ENCODE measurements around the gene DDAH1.

The DDAH1 gene

GRCh38 chr1:85379203-85380136 is 85.5 kb downstream of the DDAH1 start:
- no peaks in the 10 kb centered on the region for H3K27me3 Mint-ChIP-seq
- DNase-seq (no peak), ATAC-seq (replicated peaks) (no peak)
- H3K9me3 Mint-ChIP-seq, result peaks cover 0 to 9% of the 10 kb centered on the region in 2 donors
- no peak overlapping the region for H3K4me3 Mint-ChIP-seq
- H3K36me3 Mint-ChIP-seq, result peaks cover 11 to 20% of the 10 kb centered on the region in 2 donors
- no peaks in the 10 kb centered on the region for H3K4me1 Mint-ChIP-seq
- H3K27ac Mint-ChIP-seq, result no peak overlapping the region

GRCh38 chr1:85378534-85378933 is 86.4 kb downstream of the DDAH1 start:
- H3K4me1 Mint-ChIP-seq, result peaks cover 0 to 2% of the 10 kb centered on the region in 2 donors

GRCh38 chr1:85376356-85376755 is 88.6 kb downstream of the DDAH1 start:
- Mint-ChIP-seq H3K27ac (no peak overlapping the region), H3K4me1 (peaks cover 2 to 6% of the 10 kb centered on the region in 2 donors), H3K27me3 (no peaks in the 10 kb centered on the region), H3K4me3 (no peak overlapping the region), H3K9me3 (no peaks in the 10 kb centered on the region), H3K36me3 (peaks cover 2 to 4% of the 10 kb centered on the region in 2 donors)
- ATAC-seq (replicated peaks), result no peak
- no peak for DNase-seq

More at GRCh38 chr1:85378534-85378933, 86.4 kb downstream of the DDAH1 start:
- no peak overlapping the region for H3K27ac Mint-ChIP-seq
- ATAC-seq (replicated peaks) (no peak), DNase-seq (no peak)
- H3K9me3 Mint-ChIP-seq, result peaks cover 0 to 9% of the 10 kb centered on the region in 2 donors
- peaks cover 11 to 17% of the 10 kb centered on the region in 2 donors for H3K36me3 Mint-ChIP-seq
- H3K4me3 Mint-ChIP-seq, result no peak overlapping the region
- no peaks in the 10 kb centered on the region for H3K27me3 Mint-ChIP-seq

GRCh38 chr1:85375493-85375892 is 89.5 kb downstream of the DDAH1 start:
- Mint-ChIP-seq H3K36me3 (peaks cover 0 to 3% of the 10 kb centered on the region in 2 donors), H3K27ac (no peak overlapping the region), H3K9me3 (no peaks in the 10 kb centered on the region), H3K4me3 (no peak overlapping the region), H3K4me1 (peaks cover 2 to 6% of the 10 kb centered on the region in 2 donors), H3K27me3 (no peaks in the 10 kb centered on the region)
- no peak for DNase-seq
- ATAC-seq (replicated peaks), result no peak

GRCh38 chr1:85374160-85374559 is 90.8 kb downstream of the DDAH1 start:
- Mint-ChIP-seq H3K27me3 (no peaks in the 10 kb centered on the region), H3K36me3 (no peaks in the 10 kb centered on the region)

GRCh38 chr1:85373378-85373708 is 91.6 kb downstream of the DDAH1 start:
- no peak for DNase-seq
- no peak overlapping the region for H3K27ac Mint-ChIP-seq
- no peaks in the 10 kb centered on the region for H3K9me3 Mint-ChIP-seq

More at GRCh38 chr1:85374160-85374559, 90.8 kb downstream of the DDAH1 start:
- no peak overlapping the region for H3K27ac Mint-ChIP-seq
- no peak for DNase-seq
- H3K9me3 Mint-ChIP-seq, result no peaks in the 10 kb centered on the region
- H3K4me1 Mint-ChIP-seq, result peaks cover 2 to 6% of the 10 kb centered on the region in 2 donors
- ATAC-seq (replicated peaks), result no peak
- no peak overlapping the region for H3K4me3 Mint-ChIP-seq

GRCh38 chr1:85372683-85373377 is 92.1 kb downstream of the DDAH1 start:
- H3K4me3 Mint-ChIP-seq, result no peak overlapping the region
- H3K36me3 Mint-ChIP-seq, result no peaks in the 10 kb centered on the region
- no peak overlapping the region for H3K27ac Mint-ChIP-seq
- no peaks in the 10 kb centered on the region for H3K9me3 Mint-ChIP-seq
- ATAC-seq (replicated peaks) (no peak), DNase-seq (no peak)
- H3K27me3 Mint-ChIP-seq, result no peaks in the 10 kb centered on the region
- peaks cover 2 to 6% of the 10 kb centered on the region in 2 donors for H3K4me1 Mint-ChIP-seq

More at GRCh38 chr1:85373378-85373708, 91.6 kb downstream of the DDAH1 start:
- Mint-ChIP-seq H3K36me3 (no peaks in the 10 kb centered on the region), H3K4me3 (no peak overlapping the region), H3K27me3 (no peaks in the 10 kb centered on the region), H3K4me1 (peaks cover 2 to 6% of the 10 kb centered on the region in 2 donors)
- ATAC-seq (replicated peaks), result no peak

- Mint-ChIP-seq H3K27ac (no peak overlapping the region), H3K4me3 (no peak overlapping the region), H3K9me3 (no peaks in the 10 kb centered on the region), H3K27me3 (no peaks in the 10 kb centered on the region), H3K4me1 (peaks cover 2 to 6% of the 10 kb centered on the region in 2 donors), H3K36me3 (no peaks in the 10 kb centered on the region)
- DNase-seq, result no peak
- no peak for ATAC-seq (replicated peaks)
These were observed 93.9 kb downstream of the DDAH1 start for GRCh38 chr1:85371021-85371420.

GRCh38 chr1:85368073-85368770 is 96.7 kb downstream of the DDAH1 start:
- H3K4me1 Mint-ChIP-seq, result peaks cover 0 to under 1% of the 10 kb centered on the region in 2 donors
- no peaks in the 10 kb centered on the region for H3K27me3 Mint-ChIP-seq
- H3K36me3 Mint-ChIP-seq, result no peaks in the 10 kb centered on the region
- ATAC-seq (replicated peaks), result no peak
- H3K9me3 Mint-ChIP-seq, result no peaks in the 10 kb centered on the region
- DNase-seq, result no peak
- H3K27ac Mint-ChIP-seq, result no peak overlapping the region
- no peak overlapping the region for H3K4me3 Mint-ChIP-seq

- Mint-ChIP-seq H3K4me3 (no peak overlapping the region), H3K4me1 (no peaks in the 10 kb centered on the region), H3K36me3 (no peaks in the 10 kb centered on the region), H3K27me3 (no peaks in the 10 kb centered on the region), H3K27ac (no peak overlapping the region), H3K9me3 (no peaks in the 10 kb centered on the region)
- ATAC-seq (replicated peaks) (no peak), DNase-seq (no peak)
These were observed 98.4 kb downstream of the DDAH1 start for GRCh38 chr1:85366391-85367170.

- H3K4me3 Mint-ChIP-seq, result no peak overlapping the region
- no peak overlapping the region for H3K27ac Mint-ChIP-seq
- DNase-seq (no peak), ATAC-seq (replicated peaks) (no peak)
- no peaks in the 10 kb centered on the region for H3K4me1 Mint-ChIP-seq
- H3K36me3 Mint-ChIP-seq, result no peaks in the 10 kb centered on the region
- no peaks in the 10 kb centered on the region for H3K27me3 Mint-ChIP-seq
- no peaks in the 10 kb centered on the region for H3K9me3 Mint-ChIP-seq
These were observed 99.1 kb downstream of the DDAH1 start for GRCh38 chr1:85365851-85366250.

- H3K9me3 Mint-ChIP-seq, result no peaks in the 10 kb centered on the region
- H3K36me3 Mint-ChIP-seq, result peaks cover 0 to 2% of the 10 kb centered on the region in 2 donors
- ATAC-seq (replicated peaks) (no peak), DNase-seq (no peak)
- H3K27ac Mint-ChIP-seq, result no peak overlapping the region
- H3K4me3 Mint-ChIP-seq, result no peak overlapping the region
- H3K27me3 Mint-ChIP-seq, result no peaks in the 10 kb centered on the region
- no peaks in the 10 kb centered on the region for H3K4me1 Mint-ChIP-seq
These were observed 101.4 kb downstream of the DDAH1 start for GRCh38 chr1:85363521-85363920.

GRCh38 chr1:85363092-85363491 is 101.9 kb downstream of the DDAH1 start:
- ATAC-seq (replicated peaks), result no peak
- peaks cover 0 to 2% of the 10 kb centered on the region in 2 donors for H3K36me3 Mint-ChIP-seq
- no peaks in the 10 kb centered on the region for H3K27me3 Mint-ChIP-seq

More at GRCh38 chr1:85363092-85363491, 101.9 kb downstream of the DDAH1 start:
- no peak for DNase-seq
- no peak overlapping the region for H3K4me3 Mint-ChIP-seq
- no peaks in the 10 kb centered on the region for H3K9me3 Mint-ChIP-seq
- no peak overlapping the region for H3K27ac Mint-ChIP-seq
- H3K4me1 Mint-ChIP-seq, result no peaks in the 10 kb centered on the region
